Loucy (cell line): Measurements from ENCODE around the gene SFRP5.

Experiments used
- H2AFZ ChIP-seq: fragments of 200-600 bp; sonication (generic); 2 replicates; pipeline ENCODE4 v1.6.0; 2016; ENCODE audit warnings: antibody characterized with exemption, mild to moderate bottlenecking, low read length, moderate library complexity
- H3F3A ChIP-seq: fragments of 200-600 bp; 2 replicates; pipeline ENCODE4 v1.6.0; 2016; ENCODE audit warnings: antibody characterized with exemption, low read depth, mild to moderate bottlenecking
- H3K27me3 ChIP-seq: fragments of 200-600 bp; sonication (generic); 2 replicates; pipeline ENCODE4 v1.6.1; 2014; ENCODE audit warnings: low read length, mild to moderate bottlenecking; ENCODE audit not compliant: insufficient read depth, poor library complexity, severe bottlenecking
- H3K36me3 ChIP-seq: fragments of 200-600 bp; sonication (generic); 2 replicates; pipeline ENCODE4 v1.6.1; 2016; ENCODE audit warnings: low read length; ENCODE audit not compliant: insufficient read depth
- H3K4me1 ChIP-seq: fragments of 200-600 bp; sonication (generic); 2 replicates; pipeline ENCODE4 v1.5.1; 2014; ENCODE audit warnings: low read length, mild to moderate bottlenecking; ENCODE audit not compliant: insufficient read depth, poor library complexity, severe bottlenecking
- H3K4me2 ChIP-seq: fragments of 200-600 bp; sonication (generic); 2 replicates; pipeline ENCODE4 v1.6.0; 2014; ENCODE audit warnings: antibody characterized with exemption, low read length, low read depth, mild to moderate bottlenecking; ENCODE audit not compliant: poor library complexity, severe bottlenecking
- H3K4me3 ChIP-seq: fragments of 200-600 bp; sonication (generic); 2 replicates; pipeline ENCODE4 v1.5.1; 2014; ENCODE audit warnings: low read length, mild to moderate bottlenecking, mixed read lengths; ENCODE audit not compliant: poor library complexity, severe bottlenecking
- H3K79me2 ChIP-seq: fragments of 200-600 bp; sonication (generic); 2 replicates; pipeline ENCODE4 v1.6.1; 2014; ENCODE audit warnings: low read length; ENCODE audit not compliant: insufficient read depth
- H3K9ac ChIP-seq: fragments of 200-600 bp; sonication (generic); 2 replicates; pipeline ENCODE4 v1.6.0; 2014; ENCODE audit warnings: mild to moderate bottlenecking, low read depth, low read length, moderate library complexity; ENCODE audit not compliant: poor library complexity, severe bottlenecking
- H3K9me2 ChIP-seq: fragments of 200-600 bp; sonication (generic); replicated peaks from 2 replicates; pipeline ENCODE4 v1.6.1; 2016; ENCODE audit warnings: low read depth, low read length, mixed read lengths
- H3K9me3 ChIP-seq: fragments of 200-600 bp; sonication (generic); 2 replicates; pipeline ENCODE4 v1.6.1; 2014; ENCODE audit warnings: mild to moderate bottlenecking, antibody characterized with exemption, low read length, low read depth; ENCODE audit not compliant: insufficient read depth
- H4K20me1 ChIP-seq: fragments of 200-600 bp; sonication (generic); 2 replicates; pipeline ENCODE4 v1.6.0; 2014; ENCODE audit warnings: antibody characterized with exemption, low read length, mild to moderate bottlenecking; ENCODE audit not compliant: insufficient read depth, poor library complexity, severe bottlenecking
- EZH2phosphoT487 ChIP-seq: fragments of 200-600 bp; IDR thresholded peaks from 2 replicates; pipeline ENCODE4 v1.6.1; 2018; ENCODE audit warnings: antibody characterized with exemption, mild to moderate bottlenecking, moderate library complexity, borderline replicate concordance
- TF ChIP-seq, protein P1 (sequence below): fragments of 200-600 bp; sonication (generic); conservative IDR thresholded peaks from 2 replicates; pipeline ENCODE4 v1.5.1; 2014; ENCODE audit warnings: mild to moderate bottlenecking, antibody characterized with exemption, low read length

SFRP5 gene

DNA sequence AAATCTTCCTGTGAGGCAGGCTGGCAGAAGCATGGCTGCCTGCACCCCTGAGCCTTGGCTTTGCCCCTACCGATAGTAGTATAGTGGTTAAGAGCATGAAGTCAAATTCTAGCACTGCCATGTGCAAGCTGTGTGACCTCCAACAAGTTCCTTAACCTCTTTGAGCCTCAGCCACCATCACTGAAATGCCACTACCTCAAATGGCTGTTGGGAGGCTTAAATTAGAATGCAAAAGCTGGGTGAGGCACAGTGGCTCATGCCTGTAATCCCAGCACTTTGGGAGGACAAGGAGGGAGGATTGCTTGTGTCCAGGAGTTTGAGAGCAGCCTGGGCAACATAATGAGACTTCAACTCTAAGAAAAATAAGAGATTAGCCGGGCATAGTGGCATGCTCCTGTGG, 8.4 kb downstream of the SFRP5 start:
- Histone ChIP-seq H3K9me2 (no peaks in the 10 kb centered on the region), H3K36me3 (peaks cover 34% of the 10 kb centered on the region; the same call in 1 of the 2 replicates), H3K9ac (no peak overlapping the region), H3K4me2 (no peak overlapping the region), H3K79me2 (no peaks in the 10 kb centered on the region), H3F3A (no peaks in the 10 kb centered on the region), H4K20me1 (no peaks in the 10 kb centered on the region), H3K9me3 (no peaks in the 10 kb centered on the region), H3K4me1 (peaks cover 6% of the 10 kb centered on the region), H2AFZ (no peak overlapping the region), H3K4me3 (no peak overlapping the region), H3K27me3 (no peaks in the 10 kb centered on the region)
- no peak for TF ChIP-seq EZH2phosphoT487
- TF ChIP-seq, protein P1, sequence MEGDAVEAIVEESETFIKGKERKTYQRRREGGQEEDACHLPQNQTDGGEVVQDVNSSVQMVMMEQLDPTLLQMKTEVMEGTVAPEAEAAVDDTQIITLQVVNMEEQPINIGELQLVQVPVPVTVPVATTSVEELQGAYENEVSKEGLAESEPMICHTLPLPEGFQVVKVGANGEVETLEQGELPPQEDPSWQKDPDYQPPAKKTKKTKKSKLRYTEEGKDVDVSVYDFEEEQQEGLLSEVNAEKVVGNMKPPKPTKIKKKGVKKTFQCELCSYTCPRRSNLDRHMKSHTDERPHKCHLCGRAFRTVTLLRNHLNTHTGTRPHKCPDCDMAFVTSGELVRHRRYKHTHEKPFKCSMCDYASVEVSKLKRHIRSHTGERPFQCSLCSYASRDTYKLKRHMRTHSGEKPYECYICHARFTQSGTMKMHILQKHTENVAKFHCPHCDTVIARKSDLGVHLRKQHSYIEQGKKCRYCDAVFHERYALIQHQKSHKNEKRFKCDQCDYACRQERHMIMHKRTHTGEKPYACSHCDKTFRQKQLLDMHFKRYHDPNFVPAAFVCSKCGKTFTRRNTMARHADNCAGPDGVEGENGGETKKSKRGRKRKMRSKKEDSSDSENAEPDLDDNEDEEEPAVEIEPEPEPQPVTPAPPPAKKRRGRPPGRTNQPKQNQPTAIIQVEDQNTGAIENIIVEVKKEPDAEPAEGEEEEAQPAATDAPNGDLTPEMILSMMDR, result no peak

DNA sequence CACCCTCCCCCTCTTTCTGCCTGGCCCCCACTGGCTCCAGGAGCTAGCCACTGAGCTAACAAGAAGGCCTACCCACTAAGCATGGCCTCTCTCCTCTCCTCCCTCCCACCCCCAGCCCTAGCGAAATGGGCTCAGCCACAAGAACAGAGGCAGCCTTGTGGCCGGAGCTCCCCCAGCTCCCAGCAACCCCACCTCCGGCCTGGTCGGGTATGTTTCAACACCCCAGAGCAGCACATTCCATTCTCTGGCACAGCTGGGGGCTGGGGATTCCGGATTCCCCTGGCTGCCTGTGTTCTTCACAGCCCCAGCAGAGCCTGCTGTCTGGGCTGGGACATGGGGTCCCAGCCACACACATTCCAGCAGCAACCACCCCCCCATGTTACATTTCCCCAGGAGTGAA, 9.0 kb downstream of the SFRP5 start:
- H3K79me2 ChIP-seq, result no peaks in the 10 kb centered on the region
- H4K20me1 ChIP-seq, result no peaks in the 10 kb centered on the region
- no peak overlapping the region for H2AFZ ChIP-seq
- H3K9me2 ChIP-seq, result no peaks in the 10 kb centered on the region
- peaks cover 34% of the 10 kb centered on the region; the same call in 1 of the 2 replicates for H3K36me3 ChIP-seq
- H3K4me1 ChIP-seq, result peaks cover under 1% of the 10 kb centered on the region
- no peak overlapping the region for H3K4me2 ChIP-seq
- no peaks in the 10 kb centered on the region for H3K9me3 ChIP-seq
- no peaks in the 10 kb centered on the region for H3F3A ChIP-seq
- no peaks in the 10 kb centered on the region for H3K27me3 ChIP-seq
- H3K4me3 ChIP-seq, result no peak overlapping the region
- no peak overlapping the region for H3K9ac ChIP-seq
- TF ChIP-seq EZH2phosphoT487, result no peak
- TF ChIP-seq, protein P1, result no peak

DNA sequence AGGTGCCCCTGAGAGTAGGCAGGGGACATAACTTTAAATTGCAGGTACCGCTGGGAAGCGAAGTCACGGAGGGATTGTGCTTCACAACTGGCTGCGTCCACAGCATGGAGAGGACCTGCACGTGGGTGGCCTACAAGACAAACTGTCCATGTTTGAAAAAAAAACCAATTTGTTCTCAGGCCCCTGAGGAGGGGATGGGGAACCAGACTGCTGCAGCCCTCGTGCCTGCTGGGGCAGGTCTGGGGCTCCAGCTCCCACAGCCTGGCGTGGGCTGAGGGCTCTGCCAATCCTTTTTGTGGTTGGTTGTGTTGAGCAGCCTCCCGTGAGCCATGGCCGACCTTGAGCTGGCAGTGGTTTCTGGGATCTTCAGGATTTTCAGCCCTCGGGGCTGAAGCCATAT, 9.7 kb downstream of the SFRP5 start:
- H3F3A ChIP-seq, result no peaks in the 10 kb centered on the region
- H3K79me2 ChIP-seq, result no peaks in the 10 kb centered on the region
- no peaks in the 10 kb centered on the region for H3K9me3 ChIP-seq
- H4K20me1 ChIP-seq, result no peaks in the 10 kb centered on the region
- no peak overlapping the region for H3K4me3 ChIP-seq
- no peak overlapping the region for H3K9ac ChIP-seq
- H3K27me3 ChIP-seq, result no peaks in the 10 kb centered on the region
- TF ChIP-seq, protein P1, result no peak
- TF ChIP-seq EZH2phosphoT487, result no peak
- no peaks in the 10 kb centered on the region for H3K9me2 ChIP-seq
- no peak overlapping the region for H2AFZ ChIP-seq
- H3K36me3 ChIP-seq, result peaks cover 41% of the 10 kb centered on the region; the same call in 1 of the 2 replicates
- H3K4me1 ChIP-seq, result no peaks in the 10 kb centered on the region
- no peak overlapping the region for H3K4me2 ChIP-seq
